Measurements from ENCODE around the gene CRYBB3. TPM values are rescaled to one million over a fixed set of nuclear protein-coding genes. Genes with fewer than 3 reads are reported as not detected.
A peak's percentile ranks its signal among the peaks of the same experiment; 100 is the strongest.

Gene CRYBB3
- total RNA-seq, result not detected
- long read RNA-seq, result 0 reads

DNA sequence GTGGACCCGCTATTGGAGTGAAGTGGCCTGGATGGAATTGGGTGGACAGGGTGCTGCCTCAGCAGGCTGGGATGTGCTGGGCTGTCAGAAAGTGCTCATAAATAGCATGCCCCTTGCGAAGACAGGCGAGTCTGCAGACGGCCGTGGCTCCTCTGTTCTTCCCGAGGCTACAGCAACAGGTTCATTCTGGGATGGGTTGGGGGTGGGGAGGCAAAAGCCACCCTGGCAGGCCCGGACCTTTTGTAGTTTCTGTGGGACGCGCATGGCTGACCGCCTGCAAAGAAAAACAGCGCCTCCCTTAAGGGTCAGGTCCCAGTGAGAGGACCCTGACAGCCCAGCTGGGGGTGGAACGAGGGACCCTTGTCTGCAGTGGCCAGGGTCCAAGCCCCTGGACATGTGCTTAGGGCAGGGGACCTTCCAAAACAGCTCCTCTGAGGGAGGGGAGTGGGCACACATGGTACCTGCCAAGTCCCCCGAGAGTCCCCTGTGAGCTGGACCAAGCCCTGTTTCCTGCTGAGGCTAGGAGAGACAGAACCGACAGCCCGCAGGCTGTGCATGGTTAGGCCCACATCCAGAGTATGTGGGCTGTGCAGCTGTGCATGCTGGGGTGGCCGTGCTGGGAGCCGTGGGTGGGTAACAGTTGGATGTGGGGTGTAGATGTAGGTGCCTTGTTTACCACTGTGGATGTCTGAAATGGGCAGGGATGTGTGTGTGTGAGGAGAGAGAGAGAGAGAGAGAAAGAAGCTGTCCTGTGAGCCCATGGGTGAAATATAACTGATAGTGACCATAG, at the start of gene CRYBB3:
CRYBB3 (plus strand) TSS at position 128 of the 790 bp plus-strand sequence. CDS start 1,539 bp downstream, outside the sequence.
- intact Hi-C loops (cut with micrococcal nuclease), result no loop called here
- DNase-seq (no peak), ATAC-seq (no peak)

DNA sequence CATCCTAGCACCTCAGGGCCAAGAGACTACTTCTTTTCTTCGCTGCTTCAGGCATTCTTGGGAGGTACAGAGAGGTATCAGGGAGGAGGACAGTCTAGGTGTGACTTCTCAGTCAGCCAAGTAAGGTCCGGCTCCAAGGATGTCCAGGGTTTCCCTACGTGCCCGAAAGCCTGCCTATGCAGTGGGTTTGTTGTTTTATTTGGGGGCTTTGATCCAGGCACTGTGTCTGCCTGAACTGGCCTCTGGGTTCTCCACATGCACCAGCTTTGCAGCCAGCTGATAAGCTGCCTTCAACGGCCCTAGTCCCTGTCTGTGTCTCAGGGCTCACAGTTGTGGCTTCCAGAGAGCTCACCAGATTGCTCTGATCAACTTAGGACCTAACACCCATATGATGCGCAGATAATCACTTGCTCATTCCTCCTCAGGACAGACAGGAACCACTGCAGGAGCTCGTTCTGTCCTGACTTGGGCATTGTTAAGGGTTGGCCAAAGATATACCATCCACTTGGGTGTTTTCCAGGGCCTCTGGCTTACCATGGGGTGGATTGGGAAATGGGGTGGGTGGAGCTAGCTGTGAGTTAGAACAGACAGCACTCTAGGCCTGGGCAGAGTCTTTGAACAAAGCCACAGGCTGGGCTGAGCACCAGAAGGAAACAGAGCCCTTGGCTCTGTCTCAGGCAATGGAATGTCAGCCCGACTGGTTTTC, 45.5 kb upstream of the CRYBB3 start:
- intact Hi-C loops (cut with micrococcal nuclease), result no loop called here
- DNase-seq, result peak; percentile 58
- ATAC-seq, result peak; percentile 93

DNA sequence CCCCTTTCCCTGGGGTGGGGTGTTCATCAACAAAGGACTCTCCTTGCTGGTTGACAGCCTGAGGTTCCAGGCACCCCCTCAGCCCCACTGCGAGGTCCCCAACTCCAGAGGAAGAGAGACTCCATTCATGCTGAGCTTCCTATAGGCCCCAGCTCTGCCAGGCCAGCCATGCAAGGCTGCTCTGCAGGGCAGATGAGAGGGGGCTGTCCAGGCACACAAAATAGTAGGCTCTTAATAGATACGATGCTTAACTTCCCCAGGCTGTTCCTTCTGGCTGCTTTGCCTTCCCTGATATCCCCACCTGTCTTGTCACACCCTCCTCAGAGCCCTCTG, 45.0 kb upstream of the CRYBB3 start:
- no peak for ATAC-seq
- intact Hi-C loops (cut with micrococcal nuclease), result no loop called here
- DNase-seq, result no peak

DNA sequence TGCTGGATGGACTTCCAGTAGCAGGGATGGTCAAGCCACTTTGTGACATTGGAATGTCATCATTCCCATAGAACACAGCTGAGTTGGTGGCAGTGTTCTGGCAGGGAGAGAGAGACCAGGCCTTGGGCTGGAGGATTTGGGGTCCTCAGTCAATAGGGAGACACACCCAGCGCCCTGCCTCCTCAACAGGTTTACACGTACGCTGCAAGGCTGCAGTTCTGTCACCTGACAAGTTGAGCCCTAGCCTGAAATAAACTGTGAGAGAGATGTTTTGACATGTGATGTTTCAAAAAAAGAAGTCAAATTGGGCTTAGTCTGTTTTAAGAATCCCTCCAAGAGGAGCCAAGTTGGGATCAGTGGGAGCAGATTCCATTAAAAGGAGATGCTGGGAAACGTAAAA, 42.9 kb upstream of the CRYBB3 start:
- DNase-seq (no peak), ATAC-seq (peak; percentile 40)
- intact Hi-C loops (cut with micrococcal nuclease), result no loop called here

DNA sequence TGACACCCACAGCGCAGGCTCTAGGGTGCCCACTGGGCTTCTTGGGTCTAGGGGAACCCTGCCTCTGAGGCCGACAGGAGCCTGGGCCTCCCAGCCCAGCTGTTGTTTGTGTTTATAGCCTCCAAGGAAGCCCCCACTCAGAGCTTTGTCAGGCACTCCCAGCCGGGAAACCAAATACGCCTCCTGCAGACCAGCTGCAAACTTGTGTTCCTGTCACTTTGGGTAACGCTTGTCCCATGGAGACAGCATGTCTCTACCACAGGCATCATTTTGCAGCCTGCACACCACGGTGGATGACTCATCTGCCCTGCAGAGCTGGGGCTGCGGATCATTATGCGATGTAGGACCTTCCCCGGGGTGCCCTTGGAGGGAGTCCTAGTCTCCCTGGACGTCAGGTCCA, 40.6 kb upstream of the CRYBB3 start:
- ATAC-seq (no peak), DNase-seq (no peak)
- intact Hi-C loops (cut with micrococcal nuclease), result no loop called here

DNA sequence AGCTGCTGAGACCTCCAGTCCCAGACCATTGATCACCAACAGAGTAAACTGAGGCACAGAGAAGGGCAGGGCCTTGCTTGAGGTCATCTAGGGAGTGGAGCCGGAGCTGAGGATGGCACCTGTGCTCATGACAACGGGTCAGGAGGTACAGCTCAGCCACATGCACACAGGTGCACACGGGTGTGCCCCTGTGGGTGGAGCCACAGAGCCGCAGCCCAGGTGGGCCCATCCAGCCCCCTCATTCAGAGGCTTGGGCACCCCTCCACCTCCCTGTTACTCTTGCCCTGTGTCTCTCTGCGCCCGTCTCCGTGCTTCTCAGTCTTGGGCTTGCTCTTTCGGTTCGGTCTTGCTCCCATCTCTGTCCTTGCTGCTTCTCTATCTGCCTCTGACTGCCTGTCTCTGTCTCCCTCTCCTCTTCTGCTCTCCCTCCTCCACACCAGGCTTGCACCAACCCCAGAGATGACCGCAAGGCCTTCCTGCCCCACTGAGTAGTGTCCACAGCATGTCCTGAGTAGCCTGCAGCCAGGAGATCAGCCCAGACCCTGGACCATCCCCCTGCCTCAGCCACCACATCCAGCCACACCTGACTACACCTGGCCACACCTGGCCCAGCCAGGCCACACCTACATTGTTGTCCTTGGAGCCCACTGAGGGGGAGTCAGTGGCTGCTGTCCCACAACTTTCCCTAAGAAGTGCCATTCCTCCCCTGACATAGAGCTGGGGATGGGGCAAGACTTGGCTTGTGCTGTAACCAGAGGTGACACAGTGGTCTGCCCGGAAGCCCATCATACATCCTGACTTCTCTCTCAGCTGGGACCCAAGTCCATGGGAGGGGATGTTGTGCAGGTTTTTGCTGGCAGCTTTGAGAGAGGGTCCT, 39.3 kb upstream of the CRYBB3 start:
- intact Hi-C loops (cut with micrococcal nuclease), result no loop called here
- ATAC-seq, result no peak

DNA sequence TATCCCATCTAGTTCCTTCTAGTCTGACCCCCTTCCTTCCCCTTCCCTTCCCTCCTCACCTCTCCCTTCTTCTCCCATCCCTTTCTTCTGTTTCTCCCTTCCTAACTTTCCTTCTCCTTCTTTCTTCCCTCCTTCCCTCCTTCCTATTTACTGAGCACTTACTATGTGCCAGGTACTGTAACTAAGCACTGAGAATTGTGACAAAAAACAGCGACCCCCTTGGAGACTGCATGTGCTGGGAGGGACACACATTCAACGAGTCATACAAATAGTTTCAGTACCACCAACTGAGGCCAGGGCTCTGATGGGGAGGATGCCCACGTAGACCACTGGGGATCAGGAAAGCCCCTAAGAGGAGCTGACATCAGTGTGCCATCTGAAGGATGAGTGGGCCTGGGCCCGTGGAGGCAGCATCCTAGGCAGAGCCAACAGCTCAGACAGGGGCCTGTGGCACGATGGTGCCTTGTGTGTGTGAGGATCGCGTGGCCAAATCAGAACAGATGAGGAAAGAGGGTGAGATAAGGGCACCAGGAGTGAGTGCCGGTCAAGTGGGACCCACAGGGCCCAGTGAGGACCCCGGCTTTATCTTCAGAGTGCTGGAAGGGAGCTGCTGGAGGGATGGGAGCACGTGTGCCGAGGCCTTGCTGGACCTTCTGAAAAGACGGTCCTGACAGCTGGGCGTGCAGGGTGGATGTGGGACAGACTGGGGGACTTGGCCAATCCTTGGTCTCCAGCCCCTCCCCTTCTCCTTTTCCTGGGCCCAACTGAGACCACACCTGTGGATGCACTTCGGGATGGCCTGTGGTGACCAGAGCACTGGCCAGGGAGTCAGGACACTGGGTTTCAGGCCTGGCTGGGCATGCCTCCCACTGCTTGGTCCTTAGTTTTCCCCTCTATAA, 38.4 kb upstream of the CRYBB3 start:
- DNase-seq (no peak), ATAC-seq (no peak)
- intact Hi-C loops (cut with micrococcal nuclease), result no loop called here

More for the DNA sequence above, 39.3 kb upstream of the CRYBB3 start:
- DNase-seq, result no peak

DNA sequence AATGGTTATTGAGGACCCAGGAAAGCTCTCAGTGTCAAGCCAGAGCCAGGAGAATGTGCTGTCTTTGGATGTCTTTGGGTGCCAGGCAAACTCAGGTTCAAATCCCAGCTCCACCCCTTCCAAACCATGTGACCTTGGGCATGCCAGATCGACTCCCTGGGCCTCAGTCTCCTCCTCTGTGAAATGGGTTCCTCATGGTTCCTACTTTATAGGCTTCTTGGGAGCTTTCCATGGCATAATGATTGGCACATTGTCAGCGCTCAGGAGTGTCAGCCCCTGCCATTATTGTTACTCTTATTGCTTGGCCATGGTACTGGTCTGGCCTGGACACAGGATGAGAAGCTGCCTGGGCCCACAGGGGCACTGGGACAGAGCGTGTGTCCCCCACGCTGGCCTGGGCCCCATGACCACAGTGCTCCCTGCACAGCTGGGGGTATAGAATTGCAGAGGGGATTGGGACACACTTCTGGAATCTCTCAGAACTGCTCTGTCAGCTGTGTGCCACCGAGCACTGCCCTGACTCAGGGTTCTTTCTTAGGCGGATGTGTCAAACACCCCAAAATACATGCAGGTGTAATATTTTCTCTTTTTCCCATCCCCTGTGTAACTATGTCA, 37.6 kb upstream of the CRYBB3 start:
- DNase-seq (no peak), ATAC-seq (no peak)
- intact Hi-C loops (cut with micrococcal nuclease), result no loop called here

DNA sequence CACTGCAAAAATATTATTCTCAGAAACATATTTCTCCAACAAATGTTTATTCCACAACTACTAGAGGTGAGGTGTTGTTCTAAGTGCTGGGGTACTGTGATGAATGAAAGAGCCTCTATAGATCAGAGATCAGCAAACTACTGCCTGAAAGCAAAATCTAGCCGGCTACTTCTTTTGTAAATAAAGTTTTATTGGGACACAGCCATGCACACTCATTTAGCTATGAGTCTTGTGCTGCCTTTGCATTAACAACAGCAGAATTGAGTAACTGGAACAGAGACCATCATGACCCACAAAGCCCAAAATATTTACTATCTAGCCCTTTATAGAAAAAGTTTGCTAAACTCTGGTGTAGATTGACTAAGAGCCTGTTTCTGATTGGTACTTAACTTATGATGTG, 37.1 kb upstream of the CRYBB3 start:
- no peak for DNase-seq
- intact Hi-C loops (cut with micrococcal nuclease), result no loop called here
- ATAC-seq, result no peak

DNA sequence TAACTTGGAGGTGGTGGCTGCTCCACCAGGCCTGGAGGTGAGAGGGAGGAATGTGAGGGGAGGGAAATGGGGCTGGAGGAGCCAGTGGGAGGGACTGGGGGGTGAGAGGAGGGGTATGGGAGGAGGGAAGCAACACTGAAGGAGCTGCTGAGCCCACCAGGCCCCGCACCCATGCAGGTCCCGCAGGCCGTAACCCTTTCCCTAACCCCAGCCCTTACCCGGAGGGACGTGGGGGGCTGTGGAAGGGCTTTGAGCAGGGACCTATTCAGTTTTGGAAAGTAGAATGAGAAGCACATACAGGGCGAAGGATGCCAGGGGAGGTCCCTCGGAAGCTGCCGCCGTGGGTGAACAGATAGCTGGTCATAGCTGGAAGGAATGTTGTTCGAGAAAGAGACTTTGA, 33.9 kb upstream of the CRYBB3 start:
- intact Hi-C loops (cut with micrococcal nuclease), result no loop called here
- ATAC-seq (no peak), DNase-seq (no peak)

DNA sequence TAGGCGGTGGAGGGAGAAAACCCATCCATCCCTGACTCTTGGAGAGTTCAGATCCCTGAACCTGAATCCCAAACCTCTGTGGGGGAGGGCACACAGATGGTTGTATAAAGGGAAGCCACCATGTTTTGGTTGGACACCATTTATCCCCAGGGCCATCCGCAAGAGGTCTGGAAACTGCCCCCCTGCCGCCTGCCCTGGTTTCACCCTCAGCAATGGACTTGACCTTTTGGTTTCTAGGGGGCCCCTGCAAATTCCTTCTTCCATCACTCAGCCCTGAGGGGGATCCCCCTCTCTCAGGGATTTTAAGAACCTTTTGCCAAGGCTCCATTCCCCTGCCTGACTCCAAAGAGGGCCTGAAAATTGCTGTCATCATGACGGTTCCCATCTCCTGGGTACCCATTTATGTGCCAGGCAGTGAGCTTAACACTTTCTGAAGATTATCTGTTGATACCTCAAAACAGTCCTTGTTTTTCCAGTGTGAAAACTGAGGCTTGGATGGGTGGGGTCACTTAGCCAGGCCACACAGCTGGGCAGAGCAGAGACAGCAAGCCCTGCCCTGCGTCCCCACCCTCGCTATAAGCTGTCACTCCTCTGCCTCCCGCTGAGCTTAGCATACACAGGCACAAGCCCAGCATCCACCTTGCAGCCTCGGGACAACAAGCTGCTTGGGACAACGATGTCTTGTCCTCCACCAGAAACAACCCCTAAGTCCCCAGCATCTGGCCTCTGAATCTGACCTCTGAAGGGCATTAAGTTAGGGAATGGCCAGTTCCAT, 33.2 kb upstream of the CRYBB3 start:
- ATAC-seq (no peak), DNase-seq (no peak)
- intact Hi-C loops (cut with micrococcal nuclease), result no loop called here

DNA sequence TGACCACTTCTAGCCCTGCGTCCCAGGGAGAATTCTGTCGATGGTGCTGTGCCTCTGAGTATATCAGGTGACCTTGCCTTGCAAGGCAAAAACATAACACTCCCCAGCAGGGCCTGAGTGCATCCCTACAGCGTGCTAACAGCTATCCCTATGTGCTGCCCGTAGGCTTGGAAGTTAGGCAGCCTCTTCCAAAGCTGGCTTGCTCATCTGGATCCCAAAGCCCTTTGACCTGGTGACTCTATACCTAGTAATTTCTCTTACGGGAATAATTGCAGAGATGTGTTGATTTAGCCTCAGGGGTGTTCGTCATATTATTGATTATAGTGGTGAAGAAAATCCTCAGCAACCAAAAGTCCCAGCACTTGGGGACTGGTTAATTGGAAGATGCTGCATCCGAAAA, 32.6 kb upstream of the CRYBB3 start:
- DNase-seq (no peak), ATAC-seq (no peak)
- intact Hi-C loops (cut with micrococcal nuclease), result no loop called here

DNA sequence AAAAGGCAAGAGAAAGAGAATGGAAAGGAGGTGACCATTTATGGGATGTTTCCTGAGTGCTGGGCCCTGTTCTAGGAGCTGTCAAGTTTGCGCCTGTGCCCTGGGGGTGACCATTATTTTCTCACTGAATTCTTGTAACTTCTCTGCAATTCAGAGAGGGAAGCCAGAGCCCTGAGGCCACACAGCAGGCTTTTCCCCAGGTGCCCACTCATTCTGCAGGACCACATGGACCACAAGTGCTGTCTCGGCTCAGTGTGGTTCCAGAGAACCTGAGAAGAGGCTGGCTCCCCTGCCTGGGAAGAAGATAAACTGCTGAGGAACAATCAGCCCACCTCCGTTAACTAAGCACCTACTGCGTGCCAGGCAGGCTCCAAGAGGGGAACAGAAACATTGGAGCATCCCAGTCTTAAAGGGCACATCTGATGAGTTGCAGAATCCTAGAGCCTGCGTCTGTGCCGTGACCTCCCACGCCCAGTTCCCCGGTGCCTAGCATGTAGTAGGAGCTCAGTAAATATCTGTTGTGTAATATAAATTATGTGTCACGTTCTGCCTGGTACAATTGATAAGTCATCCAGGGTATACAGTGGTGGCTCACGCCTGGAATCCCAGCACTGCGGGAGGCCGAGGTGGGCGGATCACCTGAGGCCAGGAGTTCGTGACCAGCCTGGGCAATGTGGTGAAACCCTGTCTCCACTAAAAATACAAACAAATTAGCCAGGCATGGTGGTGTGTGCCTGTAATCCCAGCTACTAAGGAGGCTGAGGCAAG, 31.6 kb upstream of the CRYBB3 start:
- DNase-seq (no peak), ATAC-seq (no peak)
- intact Hi-C loops (cut with micrococcal nuclease), result no loop called here

DNA sequence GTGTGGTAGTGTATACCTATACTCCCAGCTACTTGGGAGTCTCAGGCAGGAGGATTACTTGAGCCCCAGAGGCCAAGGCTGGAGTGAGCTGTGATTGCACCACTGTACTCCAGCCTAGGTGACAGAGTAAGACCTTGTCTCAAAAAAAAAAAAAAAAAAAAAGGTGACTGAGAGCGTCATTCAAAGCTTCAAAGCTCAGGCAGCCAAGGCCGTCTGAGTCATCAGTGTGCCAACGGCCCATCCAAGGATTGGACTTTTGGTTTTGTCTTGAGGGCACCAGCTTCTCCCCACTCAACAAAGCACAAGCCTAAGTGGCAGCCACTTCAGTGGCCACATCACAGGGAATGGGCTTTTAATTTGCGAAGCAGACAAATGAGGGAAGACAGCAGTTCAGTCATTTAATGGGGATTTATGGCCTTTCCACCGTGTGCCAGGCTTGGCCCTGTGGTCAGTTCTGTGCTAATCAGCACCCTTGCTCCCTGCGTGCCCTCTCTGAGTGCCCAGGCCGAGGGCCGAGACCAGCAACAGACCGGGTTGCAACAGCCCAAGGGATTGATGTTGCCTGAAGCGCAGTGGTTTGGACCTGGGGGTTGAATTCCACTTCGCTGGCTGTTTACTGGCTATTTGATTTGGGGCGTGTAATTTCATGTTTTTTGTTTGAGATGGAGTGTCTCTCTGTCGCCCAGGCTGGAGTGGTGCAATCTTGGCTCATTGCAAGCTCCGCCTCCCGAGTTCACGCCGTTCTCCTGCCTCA, 30.2 kb upstream of the CRYBB3 start:
- no peak for ATAC-seq
- DNase-seq, result no peak
- intact Hi-C loops (cut with micrococcal nuclease), result loop anchor here (5.0 kb wide), 1 partner anchor 57 kb away; no protein-coding TSS in a partner anchor

DNA sequence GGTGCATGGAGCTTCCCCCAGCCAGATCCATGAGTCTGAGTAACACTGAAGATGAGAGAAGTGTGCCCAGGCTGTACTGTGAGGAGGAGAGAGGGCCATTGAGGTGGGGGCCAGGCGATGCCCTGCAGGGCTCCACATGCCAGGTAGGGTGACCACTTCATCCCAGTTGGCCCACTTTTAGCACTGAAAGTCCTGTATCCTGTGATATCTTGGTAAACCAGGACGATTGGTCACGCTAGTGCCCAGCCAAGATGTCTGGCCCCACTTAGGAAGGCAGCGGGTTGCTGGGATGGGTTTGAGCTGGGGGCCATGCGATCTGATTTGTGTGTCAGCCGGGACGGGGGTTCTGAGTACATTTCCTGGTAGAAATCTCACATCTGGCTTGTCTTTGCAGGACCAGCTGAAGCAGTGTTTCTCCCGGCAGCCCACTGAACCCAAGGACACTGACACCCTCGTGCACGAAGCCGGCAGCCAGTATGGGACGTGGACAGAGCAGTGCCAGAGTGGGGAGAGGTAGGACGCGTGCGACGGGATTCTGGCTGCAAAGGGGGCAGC, 29.2 kb upstream of the CRYBB3 start:
- ATAC-seq (no peak), DNase-seq (no peak)
- intact Hi-C loops (cut with micrococcal nuclease), result loop anchor here (5.0 kb wide), 1 partner anchor 58 kb away; no protein-coding TSS in a partner anchor

DNA sequence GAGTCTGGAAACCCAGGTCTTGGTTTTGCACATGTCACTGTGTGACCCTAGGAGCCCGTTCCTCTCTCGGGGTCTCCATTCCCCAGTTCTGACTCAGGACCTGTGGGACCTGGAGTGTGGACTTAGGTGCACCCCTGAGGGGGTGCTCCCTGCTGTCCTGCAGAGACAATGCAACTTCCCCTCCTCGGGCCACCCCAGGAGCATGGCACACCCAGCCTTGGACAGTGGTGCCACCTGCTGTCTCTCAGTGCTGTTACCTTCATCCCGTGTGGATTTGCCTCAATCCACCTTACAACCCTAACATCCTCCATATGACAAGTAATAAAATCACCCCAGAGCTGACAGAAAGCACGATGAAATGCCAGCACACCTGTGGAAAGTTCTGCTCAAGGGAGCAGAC, 27.5 kb upstream of the CRYBB3 start:
- peak; percentile 77 for ATAC-seq
- intact Hi-C loops (cut with micrococcal nuclease), result loop anchor here (5.0 kb wide), 1 partner anchor 60 kb away; no protein-coding TSS in a partner anchor
- DNase-seq, result no peak
